Colon (tissue), 2 donors: Measurements from ENCODE around the gene STAT5B.
"Not testable (repeated sequence)": the region's sequence is repeated elsewhere in the genome, so short reads cannot be mapped to it uniquely, and the experiment has no call there.

Source experiments
- FAIRE-seq: peaks from 2 replicates; lab custom pipeline; 2012; peaks lifted over from hg19 to GRCh38; lab: Jason Lieb, UNC
- donor health status: control.
- donor health status: control.

STAT5B gene

GRCh38 chr17:42266918-42267766 lies 9.0 kb downstream of the STAT5B start:
- FAIRE-seq = no peak

- FAIRE-seq = no peak
Measured at GRCh38 chr17:42266462-42266861, 9.7 kb downstream of the STAT5B start.

DNA sequence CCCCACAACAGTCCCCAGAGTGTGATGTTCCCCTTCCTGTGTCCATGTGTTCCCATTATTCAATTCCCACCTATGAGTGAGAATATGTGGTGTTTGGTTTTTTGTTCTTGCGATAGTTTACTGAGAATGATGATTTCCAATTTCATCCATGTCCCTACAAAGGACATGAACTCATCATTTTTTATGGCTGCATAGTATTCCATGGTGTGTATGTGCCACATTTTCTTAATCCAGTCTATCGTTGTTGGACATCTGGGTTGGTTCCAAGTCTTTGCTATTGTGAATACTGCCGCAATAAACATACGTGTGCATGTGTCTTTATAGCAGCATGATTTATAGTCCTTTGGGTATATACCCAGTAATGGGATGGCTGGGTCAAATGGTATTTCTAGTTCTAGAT lies 11.8 kb downstream of the STAT5B start:
- not testable (repeated sequence) for FAIRE-seq

GRCh38 chr17:42260318-42260717 lies 15.9 kb downstream of the STAT5B start:
- no peak for FAIRE-seq

DNA sequence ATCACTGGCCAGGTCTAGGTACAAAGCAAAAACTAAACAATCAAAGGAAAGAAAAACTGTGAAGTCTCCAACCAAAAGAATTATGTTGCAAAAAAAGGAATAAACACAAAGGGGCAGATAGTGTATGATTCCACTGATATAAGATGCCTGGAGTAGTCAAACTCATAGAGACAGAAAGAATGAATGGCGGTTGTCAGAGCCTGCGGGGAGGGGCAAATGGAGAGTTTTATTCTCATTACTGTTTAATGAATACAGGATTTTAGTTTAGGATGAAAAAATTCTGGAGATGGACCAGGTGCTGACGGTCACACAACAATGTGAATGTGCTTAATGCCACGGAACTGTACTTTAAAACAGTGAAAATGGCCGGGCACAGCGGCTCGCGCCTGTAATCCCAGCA lies 20.7 kb downstream of the STAT5B start:
- no peak for FAIRE-seq

GRCh38 chr17:42253578-42253977 lies 22.6 kb downstream of the STAT5B start:
- no peak for FAIRE-seq

- no peak for FAIRE-seq
Measured at GRCh38 chr17:42252597-42253550, 23.3 kb downstream of the STAT5B start.

- no peak for FAIRE-seq
Measured at GRCh38 chr17:42251115-42251514, 25.1 kb downstream of the STAT5B start.

DNA sequence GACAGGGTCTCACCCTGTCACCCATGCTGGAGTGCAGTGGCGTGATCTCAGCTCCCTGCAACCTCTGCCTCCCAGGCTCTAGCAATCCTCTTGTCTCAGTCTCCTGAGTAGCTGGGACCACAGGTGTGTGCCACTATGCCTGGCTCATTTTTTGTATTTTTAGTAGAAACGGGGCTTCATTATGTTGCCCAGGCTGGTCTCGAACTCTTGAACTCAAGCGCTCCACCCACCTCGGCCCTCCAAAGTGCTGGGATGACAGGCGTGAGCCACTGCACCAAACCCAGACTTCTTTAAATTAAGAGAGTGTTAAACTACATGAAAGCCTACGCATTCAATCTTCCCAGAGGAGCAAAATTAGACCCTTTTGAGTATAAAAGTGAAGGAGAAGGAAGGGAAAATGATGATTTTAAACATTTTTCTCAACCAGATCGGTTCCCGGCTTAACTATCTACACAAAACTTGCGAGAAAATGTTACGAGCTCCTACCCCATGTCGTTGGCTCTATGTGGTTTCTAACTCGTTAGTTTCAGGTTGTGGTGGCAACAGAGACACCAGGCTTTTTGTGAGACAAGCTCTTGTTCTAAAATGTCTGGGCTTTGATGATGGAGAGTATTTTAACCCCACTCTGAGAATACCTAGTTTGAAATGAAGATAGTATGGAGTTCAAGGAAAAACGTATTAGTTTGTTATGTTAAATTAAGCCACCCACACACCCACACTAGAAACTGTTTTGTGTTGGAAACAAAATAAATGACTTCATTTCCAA lies 26.3 kb downstream of the STAT5B start:
- FAIRE-seq = no peak

DNA sequence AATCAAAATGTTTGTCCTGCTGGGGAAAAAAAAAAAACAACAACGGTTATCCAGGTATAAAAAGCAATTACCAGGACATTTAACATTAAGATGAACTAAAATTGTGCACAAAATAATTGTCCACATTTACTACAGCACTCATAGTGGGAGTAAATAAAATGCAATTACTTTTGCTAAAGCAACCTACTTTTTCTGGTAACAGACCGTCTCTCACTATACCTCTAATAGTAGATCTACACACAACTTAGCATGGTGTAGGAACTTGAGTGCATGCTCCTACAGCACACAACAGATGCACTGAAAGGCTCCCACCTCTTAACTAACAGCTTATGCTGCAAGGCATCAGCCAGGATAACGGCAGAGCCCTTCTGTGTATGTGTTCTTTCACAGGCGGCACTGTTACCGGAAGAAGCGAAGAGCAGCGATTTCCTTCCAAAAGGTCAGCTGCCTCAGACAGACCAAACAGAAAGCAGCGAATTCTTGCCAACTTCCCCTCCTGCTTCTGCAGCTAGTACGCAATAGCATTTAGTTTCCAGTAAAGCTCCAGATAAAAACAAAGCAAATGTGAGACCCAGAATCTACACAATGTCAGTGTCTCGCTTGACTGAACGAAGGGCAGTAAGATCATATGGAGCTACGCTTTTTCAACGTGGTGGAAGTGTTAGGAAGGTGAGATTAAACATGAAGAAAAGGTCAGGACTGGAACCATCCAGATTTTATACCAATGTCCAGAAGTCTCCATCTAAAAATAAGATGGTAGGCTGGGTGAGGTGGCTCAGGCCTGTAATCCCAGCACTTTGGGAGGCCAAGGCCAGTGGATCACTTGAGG lies 27.6 kb downstream of the STAT5B start:
- no peak for FAIRE-seq

GRCh38 chr17:42247734-42248133 lies 28.5 kb downstream of the STAT5B start:
- no peak for FAIRE-seq

- FAIRE-seq = no peak
Measured at GRCh38 chr17:42246515-42246914, 29.7 kb downstream of the STAT5B start.

DNA sequence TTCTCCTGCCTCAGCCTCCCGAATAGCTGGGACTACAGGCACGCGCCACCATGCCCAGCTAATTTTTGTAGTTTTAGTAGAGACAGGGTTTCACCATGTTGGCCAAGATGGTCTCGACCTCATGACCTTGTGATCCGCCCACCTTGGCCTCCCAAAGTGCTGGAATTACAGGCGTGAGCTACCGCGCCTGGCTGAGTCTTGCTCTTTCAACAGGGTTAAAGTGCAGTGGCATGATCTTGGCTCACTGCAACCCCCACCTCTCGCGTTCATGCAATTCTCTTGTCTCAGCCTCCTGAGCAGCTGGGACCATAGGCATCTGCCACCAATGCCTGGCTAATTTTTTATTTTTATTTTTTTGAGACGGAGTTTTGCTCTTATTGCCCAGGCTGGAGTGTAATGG lies 31.0 kb downstream of the STAT5B start:
- FAIRE-seq = not testable (repeated sequence)

GRCh38 chr17:42244116-42244515 lies 32.1 kb downstream of the STAT5B start:
- not testable (repeated sequence) for FAIRE-seq

GRCh38 chr17:42243493-42243982 lies 32.7 kb downstream of the STAT5B start:
- FAIRE-seq = no peak

- no peak for FAIRE-seq
Measured at GRCh38 chr17:42241871-42242270, 34.3 kb downstream of the STAT5B start.

- not testable (repeated sequence) for FAIRE-seq
Measured at GRCh38 chr17:42240863-42241262, 35.3 kb downstream of the STAT5B start.

GRCh38 chr17:42240201-42240600 lies 36.0 kb downstream of the STAT5B start:
- FAIRE-seq = no peak

GRCh38 chr17:42239576-42239975 lies 36.6 kb downstream of the STAT5B start:
- FAIRE-seq = not testable (repeated sequence)

- no peak for FAIRE-seq
Measured at GRCh38 chr17:42236760-42237159, 39.4 kb downstream of the STAT5B start.

GRCh38 chr17:42233994-42234393 lies 42.2 kb downstream of the STAT5B start:
- FAIRE-seq = no peak
